Caco-2 (cell line): ENCODE measurements around the gene RAPGEF5. TPM values are rescaled to one million over a fixed set of nuclear protein-coding genes. Genes with fewer than 3 reads are reported as not detected.

Source experiments
- BruUV-seq: library from RNA; stranded (reverse); fragments of 400-500 nt; replicated peaks from 2 replicates; lab custom pipeline; 2021; lab: Mats Ljungman, UMichigan
- CTCF ChIA-PET: fragments of 300-600 bp; sonication (Branson Sonifier 250); formaldehyde crosslinking; loops from one replicate; lab custom pipeline; 2022; ENCODE audit warnings: antibody characterized with exemption; lab: Charles Lee
- POLR2A ChIA-PET: fragments of 300-600 bp; sonication (Branson Sonifier 250); formaldehyde crosslinking; loops from one replicate; lab custom pipeline; 2022; ENCODE audit warnings: antibody characterized with exemption; lab: Charles Lee
- DNase-seq, 2 experiments: peaks; one replicate each; pipeline versions ENCODE4 v3.0.0 to v3.0.0-alpha.2; 2020 to 2022
- H3K27me3 ChIP-seq: replicated peaks from 2 replicates; pipeline ENCODE4 v1.6.0; 2011; ENCODE audit warnings: low read length; ENCODE audit not compliant: control insufficient read depth, insufficient read depth
- H3K36me3 ChIP-seq: 2 replicates; pipeline ENCODE4 v1.5.1; 2011; ENCODE audit warnings: low read length; ENCODE audit not compliant: control insufficient read depth, insufficient read depth
- H3K4me1 ChIP-seq: fragments of 250-450 bp; sonication (Bioruptor Pico); 2 replicates; pipeline ENCODE4 v1.5.1; 2020; ENCODE audit warnings: mild to moderate bottlenecking
- H3K4me3 ChIP-seq: 2 replicates; pipeline ENCODE4 v1.5.1; 2011; ENCODE audit warnings: low read depth, mild to moderate bottlenecking, control low read depth, low read length
- H3K9me3 ChIP-seq: fragments of 250-450 bp; sonication (Bioruptor Pico); 2 replicates; pipeline ENCODE4 v1.5.1; 2020; ENCODE audit warnings: mild to moderate bottlenecking, moderate library complexity
- H3K27ac Mint-ChIP-seq: one replicate; pipeline ENCODE4 v1.8.0; 2022; ENCODE audit warnings: mixed read lengths; ENCODE audit not compliant: unreplicated experiment
- H3K27me3 Mint-ChIP-seq: one replicate; pipeline ENCODE4 v1.8.0; 2022; ENCODE audit warnings: mixed read lengths; ENCODE audit not compliant: insufficient read depth, unreplicated experiment
- H3K36me3 Mint-ChIP-seq: one replicate; pipeline ENCODE4 v1.8.0; 2022; ENCODE audit warnings: mild to moderate bottlenecking, mixed read lengths; ENCODE audit not compliant: insufficient read depth, unreplicated experiment
- H3K4me1 Mint-ChIP-seq: one replicate; pipeline ENCODE4 v1.8.0; 2022; ENCODE audit warnings: low read depth, mixed read lengths; ENCODE audit not compliant: unreplicated experiment
- H3K4me3 Mint-ChIP-seq: one replicate; pipeline ENCODE4 v1.8.0; 2022; ENCODE audit warnings: mild to moderate bottlenecking, moderate library complexity, mixed read lengths; ENCODE audit not compliant: unreplicated experiment
- H3K9me3 Mint-ChIP-seq: one replicate; pipeline ENCODE4 v1.8.0; 2022; ENCODE audit warnings: mixed read lengths; ENCODE audit not compliant: unreplicated experiment
- intact Hi-C: fragments of 100-400 bp; cut with micrococcal nuclease; formaldehyde crosslinking; loops from one replicate; pipeline ENCODE4 v1.10.0; 2022; ENCODE audit not compliant: unreplicated experiment
- total RNA-seq: library from RNA; stranded (reverse); gene quantifications from 2 replicates; pipeline ENCODE4 v1.2.3, GENCODE V29; 2022
- TF ChIP-seq, protein P1 (sequence below), 2 experiments: fragments of 200-600 bp in 1 of 2; IDR thresholded peaks; 1 replicate in 1 of 2; 2 replicates in 1 of 2; pipeline versions ENCODE4 v1.5.1 to v1.8.0; 2011 to 2022; ENCODE audit warnings: antibody characterized with exemption in 1 of 2, control low read depth in 1 of 2, inconsistent platforms in 1 of 2, low read depth in 1 of 2, low read length in 1 of 2, mild to moderate bottlenecking in 1 of 2, moderate library complexity in 1 of 2; ENCODE audit not compliant: insufficient read depth in 1 of 2, severe bottlenecking in 1 of 2, unreplicated experiment in 1 of 2

Gene RAPGEF5
- total RNA-seq, 1 experiment from 2014 or later, result 16.9 TPM

DNA sequence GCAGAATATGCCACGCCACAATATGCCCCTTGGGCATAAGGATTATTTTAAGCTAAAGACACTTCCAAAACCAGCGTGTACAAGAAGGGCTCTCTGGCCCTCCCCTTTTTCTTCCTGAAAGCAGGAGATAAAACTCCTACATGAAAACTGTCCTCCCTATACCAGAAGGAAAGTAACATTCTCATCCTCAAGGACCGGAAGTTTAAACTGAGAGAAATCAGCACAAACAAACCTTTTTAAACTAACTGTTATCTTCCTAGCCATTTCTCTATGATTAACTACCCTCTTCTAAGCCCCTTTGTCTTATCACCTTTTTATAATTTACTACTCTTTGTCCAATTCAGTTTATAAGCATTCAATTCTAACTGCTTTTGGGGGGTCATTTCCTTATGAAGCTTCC lies 16.4 kb upstream of the RAPGEF5 start:
- BruUV-seq, result no TSS peak
- no peaks in the 10 kb centered on the region for H3K27me3 Mint-ChIP-seq
- Histone ChIP-seq H3K36me3 (no peaks in the 10 kb centered on the region), H3K4me3 (no peak overlapping the region), H3K9me3 (no peaks in the 10 kb centered on the region), H3K4me1 (no peaks in the 10 kb centered on the region), H3K27me3 (no peaks in the 10 kb centered on the region)
- POLR2A ChIA-PET, result no interaction called here
- H3K4me3 Mint-ChIP-seq, result no peak overlapping the region
- intact Hi-C loops, result no loop called here
- DNase-seq, result no peak
- H3K4me1 Mint-ChIP-seq, result peaks cover 6% of the 10 kb centered on the region
- no peaks in the 10 kb centered on the region for H3K9me3 Mint-ChIP-seq
- CTCF ChIA-PET, result no interaction called here
- TF ChIP-seq, protein P1, sequence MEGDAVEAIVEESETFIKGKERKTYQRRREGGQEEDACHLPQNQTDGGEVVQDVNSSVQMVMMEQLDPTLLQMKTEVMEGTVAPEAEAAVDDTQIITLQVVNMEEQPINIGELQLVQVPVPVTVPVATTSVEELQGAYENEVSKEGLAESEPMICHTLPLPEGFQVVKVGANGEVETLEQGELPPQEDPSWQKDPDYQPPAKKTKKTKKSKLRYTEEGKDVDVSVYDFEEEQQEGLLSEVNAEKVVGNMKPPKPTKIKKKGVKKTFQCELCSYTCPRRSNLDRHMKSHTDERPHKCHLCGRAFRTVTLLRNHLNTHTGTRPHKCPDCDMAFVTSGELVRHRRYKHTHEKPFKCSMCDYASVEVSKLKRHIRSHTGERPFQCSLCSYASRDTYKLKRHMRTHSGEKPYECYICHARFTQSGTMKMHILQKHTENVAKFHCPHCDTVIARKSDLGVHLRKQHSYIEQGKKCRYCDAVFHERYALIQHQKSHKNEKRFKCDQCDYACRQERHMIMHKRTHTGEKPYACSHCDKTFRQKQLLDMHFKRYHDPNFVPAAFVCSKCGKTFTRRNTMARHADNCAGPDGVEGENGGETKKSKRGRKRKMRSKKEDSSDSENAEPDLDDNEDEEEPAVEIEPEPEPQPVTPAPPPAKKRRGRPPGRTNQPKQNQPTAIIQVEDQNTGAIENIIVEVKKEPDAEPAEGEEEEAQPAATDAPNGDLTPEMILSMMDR (IDR thresholded peaks at IDR 0.05; ENCODE audit: insufficient read depth in 1 of 2, low read depth in 1 of 2, low read length in 1 of 2, severe bottlenecking in 1 of 2, unreplicated experiment in 1 of 2), result no peak
- H3K27ac Mint-ChIP-seq, result no peak overlapping the region
- H3K36me3 Mint-ChIP-seq, result no peaks in the 10 kb centered on the region

DNA sequence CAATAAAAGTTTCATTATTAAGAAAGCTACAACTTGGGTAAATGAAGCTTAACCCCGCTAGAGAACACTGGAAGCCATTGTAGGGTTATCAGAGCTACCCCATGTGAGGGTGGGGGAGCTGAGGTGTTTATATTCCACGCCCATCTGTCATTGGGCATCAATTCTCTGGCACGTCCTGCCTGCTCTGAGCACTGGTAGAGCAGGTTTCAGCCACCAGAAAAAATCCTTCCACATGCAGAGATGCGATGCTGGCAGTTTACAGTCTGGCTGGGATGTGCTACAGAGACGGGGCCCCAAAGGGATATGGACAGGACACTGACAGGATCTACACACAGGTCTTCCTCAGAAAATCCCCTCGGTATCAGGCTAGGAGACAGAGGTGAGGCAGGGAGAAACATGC lies 15.9 kb upstream of the RAPGEF5 start:
- no peak for DNase-seq
- CTCF ChIA-PET, result no interaction called here
- Histone ChIP-seq H3K4me3 (no peak overlapping the region), H3K27me3 (no peaks in the 10 kb centered on the region), H3K4me1 (no peaks in the 10 kb centered on the region), H3K36me3 (no peaks in the 10 kb centered on the region), H3K9me3 (no peaks in the 10 kb centered on the region)
- intact Hi-C loops, result no loop called here
- BruUV-seq, result no TSS peak
- H3K9me3 Mint-ChIP-seq, result no peaks in the 10 kb centered on the region
- peaks cover 6% of the 10 kb centered on the region for H3K4me1 Mint-ChIP-seq
- no peaks in the 10 kb centered on the region for H3K36me3 Mint-ChIP-seq
- no peaks in the 10 kb centered on the region for H3K27me3 Mint-ChIP-seq
- POLR2A ChIA-PET, result no interaction called here
- H3K4me3 Mint-ChIP-seq, result no peak overlapping the region
- TF ChIP-seq, protein P1 (IDR thresholded peaks at IDR 0.05; ENCODE audit: insufficient read depth in 1 of 2, low read depth in 1 of 2, low read length in 1 of 2, severe bottlenecking in 1 of 2, unreplicated experiment in 1 of 2), result no peak
- H3K27ac Mint-ChIP-seq, result no peak overlapping the region

- peaks cover 6% of the 10 kb centered on the region for H3K4me1 Mint-ChIP-seq
- BruUV-seq, result no TSS peak
- H3K27ac Mint-ChIP-seq, result no peak overlapping the region
- intact Hi-C loops, result no loop called here
- CTCF ChIA-PET, result no interaction called here
- H3K4me3 Mint-ChIP-seq, result no peak overlapping the region
- no peaks in the 10 kb centered on the region for H3K27me3 Mint-ChIP-seq
- H3K4me3 ChIP-seq, result no peak overlapping the region
- TF ChIP-seq, protein P1 (IDR thresholded peaks at IDR 0.05; ENCODE audit: insufficient read depth in 1 of 2, low read depth in 1 of 2, low read length in 1 of 2, severe bottlenecking in 1 of 2, unreplicated experiment in 1 of 2), result no peak
- H3K4me1 ChIP-seq, result no peaks in the 10 kb centered on the region
- H3K36me3 Mint-ChIP-seq, result no peaks in the 10 kb centered on the region
- no peaks in the 10 kb centered on the region for H3K36me3 ChIP-seq
- H3K27me3 ChIP-seq, result no peaks in the 10 kb centered on the region
- DNase-seq, result no peak
- no peaks in the 10 kb centered on the region for H3K9me3 ChIP-seq
- POLR2A ChIA-PET, result no interaction called here
- H3K9me3 Mint-ChIP-seq, result no peaks in the 10 kb centered on the region
Measured at GRCh38 chr7:22371878-22372277, 14.9 kb upstream of the RAPGEF5 start.
